Fibroblast of skin of left biceps (primary cell): ENCODE data around the gene FOXN1.
"Not testable (repeated sequence)": the region's sequence is repeated elsewhere in the genome, so short reads cannot be mapped to it uniquely, and the experiment has no call there.

Experiments used
- DNase-seq, 2 experiments: peaks; one replicate each; pipeline ENCODE4 v3.0.0-alpha.2; 2013; ENCODE audit warnings: low read depth in 2 of 2

The FOXN1 gene

GRCh38 chr17:28500712-28501379 lies 5.3 kb upstream of the FOXN1 start:
- no peak for DNase-seq

DNA sequence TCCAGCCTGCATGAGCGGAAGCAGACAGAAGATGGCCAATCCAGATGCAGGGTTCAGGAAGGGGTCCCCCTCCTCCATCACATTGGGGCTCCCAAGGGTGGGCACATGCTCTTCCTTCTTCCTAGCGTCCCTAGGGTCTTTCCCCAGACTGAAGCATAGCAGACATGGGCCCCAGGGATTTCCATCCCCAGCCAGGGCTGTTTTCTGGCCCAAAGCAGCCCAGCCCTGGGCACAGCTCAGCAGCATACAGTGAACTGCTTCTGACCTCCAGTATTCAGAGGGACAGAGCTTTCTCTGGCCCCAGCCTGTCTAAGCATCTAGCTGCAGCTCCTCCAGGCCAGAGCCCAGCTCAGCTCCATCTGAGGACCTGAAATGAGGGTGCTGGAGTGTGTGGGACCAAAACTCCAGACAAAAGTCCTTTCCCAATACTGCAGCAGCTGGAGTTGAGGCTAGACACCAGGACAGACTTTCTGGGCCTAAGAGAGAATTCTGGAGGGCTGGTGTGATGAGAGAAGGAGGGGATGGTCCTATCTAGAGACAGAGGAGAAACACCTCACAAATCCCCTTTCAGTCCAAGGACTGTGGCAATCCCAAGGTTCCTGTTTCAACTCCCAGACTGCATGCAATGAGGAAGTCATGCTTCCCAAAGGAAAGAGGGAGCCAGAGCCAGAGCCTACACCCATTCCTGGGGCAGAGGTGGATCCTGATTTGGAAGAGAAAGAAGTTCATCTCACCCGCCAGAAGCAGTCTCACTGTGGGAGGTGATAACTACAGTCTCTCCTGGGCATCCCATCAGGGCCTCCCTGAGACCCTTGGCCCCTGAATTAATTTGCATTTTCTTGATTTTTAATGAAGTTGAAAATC lies 4.5 kb upstream of the FOXN1 start:
- DNase-seq: no peak

DNA sequence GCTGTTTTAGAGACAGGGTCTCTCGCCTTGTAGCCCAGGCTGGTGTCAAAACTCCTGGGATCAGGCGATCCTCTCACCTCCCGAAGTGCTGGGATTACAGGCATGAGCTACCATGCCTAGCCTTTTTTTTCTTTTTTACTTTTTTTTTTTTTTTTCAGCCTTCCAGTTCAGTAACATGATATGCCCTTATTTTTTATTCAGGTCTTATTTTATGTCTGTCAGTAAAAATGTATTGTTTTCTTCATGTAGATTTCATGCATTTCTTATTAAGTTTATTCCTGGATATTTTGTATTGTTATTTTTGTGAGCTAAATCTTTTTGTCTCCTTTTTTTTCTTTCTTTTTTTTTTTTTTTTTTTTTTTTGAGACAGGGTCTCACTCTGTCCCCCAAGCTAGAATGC lies 2.7 kb upstream of the FOXN1 start:
- DNase-seq: no peak

- DNase-seq: no peak
These were observed 777 bp downstream of the FOXN1 start for GRCh38 chr17:28506763-28507487.

- no peak for DNase-seq
These were observed 1.5 kb downstream of the FOXN1 start for GRCh38 chr17:28507567-28508203.

DNA sequence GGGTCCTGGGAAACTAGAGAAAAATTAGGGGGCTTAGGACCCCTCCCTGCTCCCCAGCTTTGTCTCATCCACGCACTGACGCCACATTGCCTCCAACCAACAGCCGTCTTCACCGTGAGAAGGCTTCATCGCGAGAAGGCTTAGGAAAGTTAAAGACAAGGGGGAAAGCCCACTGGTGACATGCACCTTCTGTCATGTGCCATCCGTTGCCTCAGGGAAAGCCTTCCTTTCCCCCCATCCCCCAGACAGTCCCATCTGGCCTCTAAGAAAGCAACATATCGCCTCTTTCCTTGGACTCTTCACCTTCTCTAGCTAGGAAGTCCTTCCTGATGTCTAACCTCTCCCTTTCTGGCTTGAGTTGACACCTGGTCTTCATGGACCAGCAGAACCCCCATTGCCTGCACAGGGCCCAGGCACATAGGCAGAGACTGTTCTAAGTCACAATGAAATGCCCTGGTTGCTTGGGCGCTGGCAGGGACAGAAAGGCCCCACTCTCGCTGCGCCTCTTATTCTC lies 2.1 kb downstream of the FOXN1 start:
- no peak for DNase-seq

- no peak for DNase-seq
These were observed 3.6 kb downstream of the FOXN1 start for GRCh38 chr17:28509789-28510188.

GRCh38 chr17:28511858-28512461 lies 5.8 kb downstream of the FOXN1 start:
- no peak for DNase-seq

DNA sequence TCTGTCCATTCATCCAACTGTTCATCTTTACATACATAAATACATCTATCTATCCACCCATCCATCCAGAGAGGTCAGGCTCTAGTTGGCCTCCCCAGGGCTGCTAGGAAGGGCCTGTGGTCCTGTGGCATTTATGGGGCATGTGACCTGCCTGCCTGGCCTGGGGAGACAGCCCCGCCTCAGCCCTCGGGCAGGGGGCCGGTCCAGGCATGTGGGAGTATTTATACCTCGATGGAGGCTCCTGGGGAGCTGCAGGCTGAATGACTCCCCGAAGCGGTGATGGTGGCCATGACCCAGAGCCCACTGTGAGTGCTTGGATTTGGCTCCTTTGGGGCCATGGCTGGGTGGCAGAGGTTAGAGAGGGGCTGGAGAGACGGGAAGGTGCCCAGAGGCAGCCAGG lies 7.3 kb downstream of the FOXN1 start:
- DNase-seq: no peak

- DNase-seq: no peak
These were observed 8.4 kb downstream of the FOXN1 start for GRCh38 chr17:28514561-28515002.

- DNase-seq: no peak
These were observed 9.4 kb downstream of the FOXN1 start for GRCh38 chr17:28515518-28515917.

- no peak for DNase-seq
These were observed 12.0 kb downstream of the FOXN1 start for GRCh38 chr17:28518132-28518531.

DNA sequence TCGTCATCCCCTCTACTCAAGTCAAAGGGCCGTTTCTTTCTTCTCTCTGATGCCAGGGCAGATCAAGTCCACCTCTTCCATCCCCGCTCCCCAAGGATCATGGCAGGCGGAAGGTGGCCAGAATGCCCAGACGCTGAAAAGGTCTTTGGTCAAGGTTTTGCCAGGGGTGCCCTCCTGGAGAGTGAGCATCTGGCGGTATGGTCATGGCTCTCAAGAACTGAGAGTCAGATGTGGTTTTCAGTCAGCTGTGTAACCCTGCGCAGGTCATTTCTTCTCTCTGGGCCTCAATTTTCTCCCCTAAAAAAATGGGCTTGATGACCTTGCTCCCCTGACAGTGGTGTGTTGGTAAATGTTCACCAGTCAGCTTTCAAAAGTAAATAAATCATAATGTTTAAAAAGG lies 12.4 kb downstream of the FOXN1 start:
- no peak for DNase-seq

GRCh38 chr17:28519236-28519635 lies 13.1 kb downstream of the FOXN1 start:
- DNase-seq: no peak

- no peak for DNase-seq
These were observed 14.5 kb downstream of the FOXN1 start for GRCh38 chr17:28520687-28521086.

DNA sequence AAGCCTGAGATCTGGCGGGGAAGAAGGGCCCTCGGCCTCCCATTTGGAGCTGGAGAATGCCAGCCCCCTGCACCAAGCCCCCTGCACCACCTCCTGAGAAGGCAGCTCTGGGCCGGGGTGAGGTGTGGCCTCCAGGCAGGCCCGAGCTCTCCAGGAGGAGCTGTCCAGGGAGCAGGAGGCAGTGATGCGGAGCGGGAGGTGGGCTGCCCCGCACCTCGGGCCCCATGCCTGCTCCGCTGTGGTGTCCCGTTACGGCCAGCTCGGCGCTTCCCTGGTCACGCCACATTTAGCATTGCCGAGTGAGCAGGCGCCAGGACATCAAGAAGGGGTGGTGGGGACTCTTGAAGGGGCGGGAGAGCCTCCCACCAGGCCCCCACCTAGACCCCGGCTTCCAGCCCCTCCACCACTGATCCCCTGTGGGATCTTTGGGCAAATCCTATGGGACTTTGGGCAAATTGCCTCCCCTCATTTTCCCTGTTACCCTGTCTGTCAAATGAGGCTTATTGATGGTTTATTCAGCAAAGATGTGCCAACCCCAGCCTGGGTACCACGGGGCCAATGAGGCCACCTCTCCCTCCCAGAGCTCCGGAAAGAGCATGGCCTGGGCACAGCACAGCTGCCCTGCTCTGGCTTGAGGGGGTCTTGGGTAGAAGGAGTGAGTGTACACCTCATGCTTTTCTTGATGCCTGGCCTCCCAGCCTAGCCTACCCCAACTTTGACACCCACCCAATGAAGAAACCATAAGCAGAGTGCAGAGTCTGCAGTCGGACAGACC lies 15.3 kb downstream of the FOXN1 start:
- DNase-seq: no peak

DNA sequence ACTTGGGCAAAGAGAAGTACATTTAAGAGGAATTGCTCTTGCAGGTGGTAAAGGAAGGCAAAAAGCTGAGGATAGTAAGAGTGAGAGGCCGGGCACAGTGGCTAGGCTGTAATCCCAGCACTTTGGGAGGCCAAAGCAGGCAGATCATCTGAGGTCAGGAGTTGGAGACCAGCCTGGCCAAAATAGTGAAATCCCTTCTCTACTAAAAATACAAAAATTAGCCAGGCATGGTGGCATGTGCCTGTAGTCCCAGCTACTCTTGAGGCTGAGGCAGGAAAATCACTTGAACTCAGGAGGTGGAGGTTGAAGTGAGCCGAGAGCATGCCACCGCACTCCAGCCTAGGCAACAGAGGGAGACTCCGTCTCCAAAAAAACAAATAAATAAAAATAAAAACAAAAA lies 16.1 kb downstream of the FOXN1 start:
- not testable (repeated sequence) for DNase-seq

GRCh38 chr17:28523186-28523585 lies 17.0 kb downstream of the FOXN1 start:
- no peak for DNase-seq

DNA sequence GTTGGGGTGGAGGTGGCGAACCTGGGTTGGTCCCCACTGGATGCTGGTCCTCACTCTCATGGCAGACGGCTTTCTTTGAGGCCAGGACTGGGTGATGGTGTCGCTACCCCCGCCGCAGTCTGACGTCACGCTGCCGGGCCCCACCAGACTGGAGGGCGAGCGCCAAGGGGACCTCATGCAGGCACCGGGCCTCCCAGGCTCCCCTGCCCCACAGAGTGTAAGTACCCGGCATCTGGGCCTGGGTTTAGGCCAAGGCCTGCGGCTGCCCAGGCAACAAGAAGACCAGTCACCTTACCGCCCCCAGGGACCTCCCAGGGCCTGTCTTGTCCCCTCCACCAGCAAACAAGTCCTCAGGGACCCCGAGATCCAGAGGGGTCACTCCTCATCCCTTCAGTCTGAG lies 17.7 kb downstream of the FOXN1 start:
- no peak for DNase-seq
